A549 (cell line): ENCODE results near the gene GRK1. TPM values are rescaled to one million over a fixed set of nuclear protein-coding genes. Genes with fewer than 3 reads are reported as not detected.

Experiments used
- ATAC-seq, 2 experiments: fragments of 200-7000 bp in 1 of 2; fragments of >200 bp in 1 of 2; cut with Nextera tagmentation in 1 of 2; cut with Tn5 transposase in 1 of 2; 3 replicates each; pipeline versions ENCODE4 v1.8.0 to v1.9.1; 2018 to 2020; ENCODE audit warnings: mild to moderate bottlenecking in 1 of 2, moderate library complexity in 1 of 2
- CTCF ChIA-PET: fragments of 300-600 bp; sonication (Branson Sonifier 250); formaldehyde crosslinking; extraction: SDS; loops from one replicate; lab custom pipeline; 2021; ENCODE audit warnings: antibody characterized with exemption, inconsistent platforms; lab: Yijun Ruan, JAX
- POLR2A ChIA-PET: fragments of 350-600 bp; formaldehyde crosslinking; extraction: SDS; loops from one replicate; lab custom pipeline; 2021; ENCODE audit warnings: antibody characterized with exemption, inconsistent platforms; lab: Yijun Ruan, JAX
- DNase-seq, 2 experiments: peaks; one replicate each; pipeline versions ENCODE4 v3.0.0 to v3.0.0-alpha.2; 2011 to 2016; ENCODE audit warnings: low read depth in 1 of 2, low spot score in 1 of 2
- FAIRE-seq: peaks from 2 replicates; lab custom pipeline; 2011; peaks lifted over from hg19 to GRCh38; lab: Jason Lieb, UNC
- H3K27ac ChIP-seq, 2 experiments: fragments of >200 bp; sonication (Bioruptor Twin); formaldehyde crosslinking; 3 replicates each; pipeline ENCODE4 v1.5.1; 2016 to 2017
- H3K4me1 ChIP-seq: fragments of >200 bp; sonication (Bioruptor Twin); formaldehyde crosslinking; 3 replicates; pipeline ENCODE4 v1.6.1; 2016
- H3K4me2 ChIP-seq: fragments of >200 bp; sonication (Bioruptor Twin); formaldehyde crosslinking; 3 replicates; pipeline ENCODE4 v1.6.1; 2016
- H3K4me3 ChIP-seq: fragments of >200 bp; sonication (Bioruptor Twin); formaldehyde crosslinking; 3 replicates; pipeline ENCODE4 v1.5.1; 2016
- H3K9me3 ChIP-seq: fragments of >200 bp; sonication (Bioruptor Twin); formaldehyde crosslinking; 3 replicates; pipeline ENCODE4 v1.6.1; 2016
- ATOH8 ChIP-seq: fragments of 250-450 bp; sonication (Bioruptor Pico); IDR thresholded peaks from 2 replicates; pipeline ENCODE4 v1.5.0; 2020; ENCODE audit warnings: low read depth, mild to moderate bottlenecking, moderate library complexity
- CBX2 ChIP-seq: fragments of 200-600 bp; sonication (generic); IDR thresholded peaks from 2 replicates; pipeline ENCODE4 v1.6.1; 2016; ENCODE audit warnings: low read depth, mild to moderate bottlenecking, borderline replicate concordance
- CBX8 ChIP-seq: fragments of 200-600 bp; sonication (generic); IDR thresholded peaks from 2 replicates; pipeline ENCODE4 v1.6.1; 2016
- CTCF ChIP-seq: fragments of >200 bp; sonication (Bioruptor Twin); formaldehyde crosslinking; IDR thresholded peaks from 3 replicates; pipeline ENCODE4 v1.5.1; 2016
- EHMT2 ChIP-seq: fragments of 200-600 bp; sonication (generic); IDR thresholded peaks from 2 replicates; pipeline ENCODE4 v1.6.1; 2016; ENCODE audit warnings: antibody characterized with exemption, low read depth, mild to moderate bottlenecking, moderate library complexity
- GATA3 ChIP-seq: IDR thresholded peaks from 2 replicates; pipeline ENCODE4 v1.6.1; 2012; ENCODE audit warnings: borderline replicate concordance
- HES2 ChIP-seq: fragments of >200 bp; sonication (Bioruptor Twin); formaldehyde crosslinking; IDR thresholded peaks from 2 replicates; pipeline ENCODE4 v1.6.1; 2016
- HOXA7 ChIP-seq: fragments of 250-450 bp; sonication (Bioruptor Pico); IDR thresholded peaks from 2 replicates; pipeline ENCODE4 v1.5.0; 2020; ENCODE audit warnings: mild to moderate bottlenecking, moderate library complexity
- HOXB13 ChIP-seq: fragments of 250-450 bp; sonication (Bioruptor Pico); IDR thresholded peaks from 2 replicates; pipeline ENCODE4 v1.5.0; 2020; ENCODE audit warnings: low read depth, mild to moderate bottlenecking, moderate library complexity
- HOXB5 ChIP-seq: fragments of 250-450 bp; sonication (Bioruptor Pico); IDR thresholded peaks from 2 replicates; pipeline ENCODE4 v1.5.0; 2020; ENCODE audit warnings: mild to moderate bottlenecking, moderate library complexity
- JUN ChIP-seq, 2 experiments: fragments of >200 bp; sonication (Bioruptor Twin); formaldehyde crosslinking; IDR thresholded peaks; 2 replicates in 1 of 2; 3 replicates in 1 of 2; pipeline ENCODE4 v1.6.1; 2016 to 2017
- JUNB ChIP-seq: fragments of >200 bp; sonication (Bioruptor Twin); formaldehyde crosslinking; IDR thresholded peaks from 2 replicates; pipeline ENCODE4 v1.6.1; 2016
- KDM1A ChIP-seq: fragments of 200-600 bp; sonication (generic); IDR thresholded peaks from 2 replicates; pipeline ENCODE4 v1.6.1; 2016; ENCODE audit warnings: low read depth, mild to moderate bottlenecking
- KDM5A ChIP-seq: fragments of 200-600 bp; sonication (generic); IDR thresholded peaks from 2 replicates; pipeline ENCODE4 v1.6.1; 2016; ENCODE audit warnings: antibody characterized with exemption, mild to moderate bottlenecking
- NR3C1 ChIP-seq: fragments of >200 bp; sonication (Bioruptor Twin); formaldehyde crosslinking; IDR thresholded peaks from 3 replicates; pipeline ENCODE4 v1.6.1; 2017
- PBX3 ChIP-seq: IDR thresholded peaks from 2 replicates; pipeline ENCODE4 v1.6.1; 2012
- POLR2A ChIP-seq: IDR thresholded peaks from 2 replicates; pipeline ENCODE4 v1.6.1; 2012; ENCODE audit warnings: mild to moderate bottlenecking, low read length
- POLR2AphosphoS2 ChIP-seq: conservative IDR thresholded peaks from 2 replicates; pipeline ENCODE4 v1.6.1; 2012; ENCODE audit warnings: low read length, improper control_type of control experiment, inconsistent platforms
- RAD21 ChIP-seq, 2 experiments: fragments of >200 bp in 1 of 2; sonication (Bioruptor Twin) in 1 of 2; formaldehyde crosslinking in 1 of 2; IDR thresholded peaks in 1 of 2; conservative IDR thresholded peaks in 1 of 2; 2 replicates in 1 of 2; 3 replicates in 1 of 2; pipeline ENCODE4 v1.6.1; 2012 to 2018; ENCODE audit warnings: inconsistent platforms in 1 of 2
- RARB ChIP-seq: fragments of 250-450 bp; sonication (Bioruptor Pico); IDR thresholded peaks from 2 replicates; pipeline ENCODE4 v1.8.0; 2021; ENCODE audit warnings: mild to moderate bottlenecking, moderate library complexity
- RCOR1 ChIP-seq: fragments of 150-350 bp; IDR thresholded peaks from 2 replicates; pipeline ENCODE4 v1.6.1; 2014; ENCODE audit warnings: antibody characterized with exemption, low read length, low read depth
- REST ChIP-seq: fragments of 200-600 bp; sonication (generic); IDR thresholded peaks from 2 replicates; pipeline ENCODE4 v1.6.1; 2016; ENCODE audit warnings: antibody characterized with exemption, mild to moderate bottlenecking, moderate library complexity
- RNF2 ChIP-seq: fragments of 200-600 bp; sonication (generic); IDR thresholded peaks from 2 replicates; pipeline ENCODE4 v1.6.1; 2016; ENCODE audit warnings: low read depth, mild to moderate bottlenecking, antibody characterized with exemption, moderate library complexity, borderline replicate concordance
- TFCP2L1 ChIP-seq: fragments of 250-450 bp; sonication (Bioruptor Pico); IDR thresholded peaks from 2 replicates; pipeline ENCODE4 v1.5.0; 2021; ENCODE audit warnings: mild to moderate bottlenecking
- ZNF302 ChIP-seq: fragments of 250-450 bp; sonication (Bioruptor Pico); IDR thresholded peaks from 2 replicates; pipeline ENCODE4 v1.9.0; 2021; ENCODE audit warnings: inconsistent platforms, mild to moderate bottlenecking, moderate library complexity
- WGBS: methylation state at CpG from one replicate; pipeline ENCODE4 v1.1.6; 2017; ENCODE audit errors: missing lambda C conversion rate; 5-methylcytosine and 5-hydroxymethylcytosine counted together
- polyA plus RNA-seq, 4 experiments: library from polyadenylated mRNA; depleted of rRNA in 3 of 4; stranded (reverse); fragments of >200 nt; fragmentation: RNase III in 1 of 4; extraction: RNeasy Plus Mini Kit Qiagen cat#74134 plus additional on column Dnase treatment in 1 of 4; gene quantifications; 2 replicates in 3 of 4; 3 replicates in 1 of 4; pipeline ENCODE4 v1.2.3, GENCODE V29; 2011 to 2017

The GRK1 gene
- polyA plus RNA-seq, 2 of the 4 experiments (the other 2 are of a cell fraction): not detected

- CTCF ChIA-PET: interaction anchor here (1.6 kb wide), 1 partner anchor 8 kb away, joined by 3 read pairs; no protein-coding TSS in a partner anchor
- ATAC-seq (no peak; a peak in 1 of 6 replicates), FAIRE-seq (no peak), DNase-seq (no peak)
- Histone ChIP-seq H3K4me3 (no peak overlapping the region), H3K9me3 (no peaks in the 10 kb centered on the region), H3K4me1 (no peaks in the 10 kb centered on the region), H3K4me2 (no peak overlapping the region), H3K27ac (no peak overlapping the region)
- TF ChIP-seq RARB (no peak), HOXB5 (CRISPR knock-in tag) (no peak), EHMT2 (no peak), POLR2A (no peak), KDM5A (no peak), REST (no peak), KDM1A (no peak)
- POLR2A ChIA-PET: no interaction called here
- 65% methylated on average over 8 of the region's 22 CpGs for WGBS
Observed at GRCh38 chr13:113748862-113749451, 81.9 kb downstream of the GRK1 start.

- CTCF ChIA-PET: interaction anchor here (1.6 kb wide), 1 partner anchor 8 kb away, joined by 3 read pairs; no protein-coding TSS in a partner anchor
- TF ChIP-seq ATOH8 (CRISPR knock-in tag): no peak
- DNase-seq (no peak), ATAC-seq (no peak; a peak in 1 of 6 replicates), FAIRE-seq (no peak)
- 40% methylated on average over 2 of the region's 13 CpGs for WGBS
- no peak overlapping the region for H3K4me2 ChIP-seq
- H3K9me3 ChIP-seq: no peaks in the 10 kb centered on the region
- H3K4me3 ChIP-seq: no peak overlapping the region
- no peaks in the 10 kb centered on the region for H3K4me1 ChIP-seq
- no peak overlapping the region for H3K27ac ChIP-seq
- POLR2A ChIA-PET: no interaction called here
Observed at GRCh38 chr13:113749507-113749906, 82.5 kb downstream of the GRK1 start.

GRCh38 chr13:113749967-113750366, 82.9 kb downstream of the GRK1 start:
- Histone ChIP-seq H3K4me1 (no peaks in the 10 kb centered on the region), H3K9me3 (no peaks in the 10 kb centered on the region), H3K27ac (no peak overlapping the region), H3K4me2 (no peak overlapping the region), H3K4me3 (no peak overlapping the region)
- ATAC-seq (no peak), FAIRE-seq (no peak), DNase-seq (no peak)
- TF ChIP-seq PBX3 (no peak), RAD21 (conservative IDR thresholded peaks at IDR 0.05 in 1 of 2, IDR thresholded peaks at IDR 0.05 in 1 of 2) (no peak), HOXB13 (CRISPR knock-in tag) (no peak), GATA3 (no peak), ATOH8 (CRISPR knock-in tag) (no peak), RCOR1 (no peak), JUNB (no peak), HES2 (no peak), KDM1A (no peak), HOXA7 (CRISPR knock-in tag) (no peak), POLR2AphosphoS2 (no peak), CBX2 (no peak), ZNF302 (no peak), CBX8 (no peak), RNF2 (no peak), TFCP2L1 (CRISPR knock-in tag) (no peak), JUN (IDR thresholded peaks at IDR 0.05) (no peak), CTCF (no peak), NR3C1 (no peak), HOXB5 (CRISPR knock-in tag) (no peak)
- CTCF ChIA-PET: interaction anchor here (1.6 kb wide), 1 partner anchor 9 kb away, joined by 3 read pairs; no protein-coding TSS in a partner anchor
- POLR2A ChIA-PET: no interaction called here
- 83% methylated on average over 8 of the region's 11 CpGs for WGBS
